MM.1S (cell line): ENCODE results near the gene RFXAP.

ENCODE experiments used
- EZH2 ChIP-seq: fragments of 300-600 bp; sonication (generic); optimal IDR thresholded peaks from 2 replicates; pipeline ENCODE3; 2017; ENCODE audit warnings: low read depth, mild to moderate bottlenecking, antibody characterized with exemption, low read length, mixed read lengths
- TF ChIP-seq, protein P1 (sequence below): fragments of 300-600 bp; sonication (generic); IDR thresholded peaks from 2 replicates; pipeline ENCODE4 v1.5.1; 2016; ENCODE audit warnings: antibody characterized with exemption, low read length, mixed read lengths

DNA sequence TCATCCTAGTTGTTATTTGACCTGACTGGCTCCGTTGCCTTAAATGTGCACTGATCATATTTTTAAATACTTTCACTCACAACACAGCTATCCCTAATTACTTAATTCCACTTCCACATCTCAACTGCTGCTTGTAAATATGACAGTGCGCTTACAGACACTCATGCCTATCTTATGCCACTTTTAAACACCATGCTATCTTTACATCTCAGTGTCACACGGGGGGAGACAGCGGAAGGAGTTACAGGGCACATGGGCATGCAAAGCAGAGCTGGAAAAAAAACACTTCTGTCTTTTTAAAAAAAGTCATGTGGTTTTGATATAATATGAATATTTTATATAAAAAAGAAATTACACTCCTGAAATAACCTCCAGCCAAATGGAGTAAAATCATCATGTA, 56.9 kb downstream of the RFXAP start:
- TF ChIP-seq, protein P1, sequence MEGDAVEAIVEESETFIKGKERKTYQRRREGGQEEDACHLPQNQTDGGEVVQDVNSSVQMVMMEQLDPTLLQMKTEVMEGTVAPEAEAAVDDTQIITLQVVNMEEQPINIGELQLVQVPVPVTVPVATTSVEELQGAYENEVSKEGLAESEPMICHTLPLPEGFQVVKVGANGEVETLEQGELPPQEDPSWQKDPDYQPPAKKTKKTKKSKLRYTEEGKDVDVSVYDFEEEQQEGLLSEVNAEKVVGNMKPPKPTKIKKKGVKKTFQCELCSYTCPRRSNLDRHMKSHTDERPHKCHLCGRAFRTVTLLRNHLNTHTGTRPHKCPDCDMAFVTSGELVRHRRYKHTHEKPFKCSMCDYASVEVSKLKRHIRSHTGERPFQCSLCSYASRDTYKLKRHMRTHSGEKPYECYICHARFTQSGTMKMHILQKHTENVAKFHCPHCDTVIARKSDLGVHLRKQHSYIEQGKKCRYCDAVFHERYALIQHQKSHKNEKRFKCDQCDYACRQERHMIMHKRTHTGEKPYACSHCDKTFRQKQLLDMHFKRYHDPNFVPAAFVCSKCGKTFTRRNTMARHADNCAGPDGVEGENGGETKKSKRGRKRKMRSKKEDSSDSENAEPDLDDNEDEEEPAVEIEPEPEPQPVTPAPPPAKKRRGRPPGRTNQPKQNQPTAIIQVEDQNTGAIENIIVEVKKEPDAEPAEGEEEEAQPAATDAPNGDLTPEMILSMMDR = no peak
- no peak for TF ChIP-seq EZH2
